Neuron (in vitro differentiated cells): Measurements from ENCODE around the gene ST14.
"Not testable (repeated sequence)": the region's sequence is repeated elsewhere in the genome, so short reads cannot be mapped to it uniquely, and the experiment has no call there.

Experiments used
- H2AFZ ChIP-seq: one replicate; pipeline ENCODE4 v1.6.1; 2013; ENCODE audit warnings: low read depth, mild to moderate bottlenecking, inconsistent platforms, low read length, moderate library complexity
- H3K27me3 ChIP-seq: one replicate; pipeline ENCODE4 v1.6.1; 2013; ENCODE audit warnings: low read length; ENCODE audit not compliant: insufficient read depth
- H3K36me3 ChIP-seq: one replicate; pipeline ENCODE4 v1.6.1; 2013; ENCODE audit warnings: low read length; ENCODE audit not compliant: insufficient read depth
- H3K4me1 ChIP-seq: one replicate; pipeline ENCODE4 v1.6.1; 2013; ENCODE audit warnings: low read length; ENCODE audit not compliant: insufficient read depth
- H3K4me3 ChIP-seq: 2 replicates; pipeline ENCODE4 v1.5.1; 2013; ENCODE audit warnings: mild to moderate bottlenecking, low read length, moderate library complexity
- H3K9me3 ChIP-seq: one replicate; pipeline ENCODE4 v1.6.1; 2013; ENCODE audit warnings: low read length

ST14 gene

DNA sequence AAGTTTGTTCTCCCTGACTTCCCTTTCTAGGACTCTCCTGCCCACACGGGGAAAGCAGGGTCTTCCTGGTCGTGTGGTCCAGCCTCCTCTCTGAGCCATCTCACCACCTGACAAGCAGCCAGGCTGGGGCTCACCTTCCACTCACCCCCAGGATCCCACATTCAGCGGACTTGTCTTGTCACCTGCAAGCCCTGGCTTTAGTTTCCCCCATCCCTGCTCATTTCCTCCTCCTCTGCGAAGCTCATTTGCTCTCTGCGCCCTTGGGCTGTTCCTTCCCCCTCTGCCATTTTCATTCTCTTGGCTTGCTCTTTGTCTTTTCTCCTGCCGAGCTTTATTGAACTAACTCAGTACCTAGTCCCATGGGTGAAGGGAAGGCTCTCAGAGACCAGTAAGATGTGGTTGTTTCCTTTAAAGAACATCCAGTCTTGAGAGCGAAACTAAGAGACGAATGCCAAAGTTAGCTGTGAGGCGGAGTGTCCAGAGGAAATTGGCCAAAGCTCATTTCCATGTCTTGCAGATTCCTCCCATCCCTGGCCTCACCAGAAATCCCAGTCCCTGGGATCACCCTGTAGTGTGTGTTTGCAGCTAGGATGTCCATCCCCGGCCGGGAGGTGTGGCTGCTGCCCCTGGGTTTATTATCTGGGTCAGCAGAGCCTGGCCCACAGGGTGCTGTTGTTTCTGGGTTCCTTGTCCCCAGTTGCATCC, 2.0 kb downstream of the ST14 start:
- Histone ChIP-seq H2AFZ (no peak overlapping the region), H3K4me3 (no peak overlapping the region), H3K4me1 (no peaks in the 10 kb centered on the region), H3K36me3 (no peaks in the 10 kb centered on the region), H3K9me3 (peaks cover 6% of the 10 kb centered on the region), H3K27me3 (peaks cover 62% of the 10 kb centered on the region)

DNA sequence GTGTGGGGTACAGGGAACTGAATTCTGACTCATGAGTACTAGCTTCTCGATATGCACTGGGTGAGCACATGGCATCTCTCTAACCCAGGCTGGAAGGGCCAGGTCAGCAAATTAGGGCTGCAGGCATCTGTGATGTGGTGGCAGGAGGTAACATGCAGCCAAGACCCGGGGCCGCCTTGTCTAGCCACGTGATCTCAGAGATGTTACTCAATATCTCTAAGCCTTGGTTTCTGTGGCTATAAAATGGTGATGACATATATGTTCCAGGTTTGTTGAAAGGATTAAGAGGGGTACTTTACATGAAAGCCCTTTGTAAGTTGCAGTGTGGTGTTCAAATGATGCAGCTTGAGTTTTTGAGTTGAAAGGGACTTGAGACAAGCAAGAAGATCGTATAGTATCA, 3.2 kb downstream of the ST14 start:
- H3K4me1 ChIP-seq = no peaks in the 10 kb centered on the region
- no peak overlapping the region for H2AFZ ChIP-seq
- H3K27me3 ChIP-seq = peaks cover 60% of the 10 kb centered on the region

DNA sequence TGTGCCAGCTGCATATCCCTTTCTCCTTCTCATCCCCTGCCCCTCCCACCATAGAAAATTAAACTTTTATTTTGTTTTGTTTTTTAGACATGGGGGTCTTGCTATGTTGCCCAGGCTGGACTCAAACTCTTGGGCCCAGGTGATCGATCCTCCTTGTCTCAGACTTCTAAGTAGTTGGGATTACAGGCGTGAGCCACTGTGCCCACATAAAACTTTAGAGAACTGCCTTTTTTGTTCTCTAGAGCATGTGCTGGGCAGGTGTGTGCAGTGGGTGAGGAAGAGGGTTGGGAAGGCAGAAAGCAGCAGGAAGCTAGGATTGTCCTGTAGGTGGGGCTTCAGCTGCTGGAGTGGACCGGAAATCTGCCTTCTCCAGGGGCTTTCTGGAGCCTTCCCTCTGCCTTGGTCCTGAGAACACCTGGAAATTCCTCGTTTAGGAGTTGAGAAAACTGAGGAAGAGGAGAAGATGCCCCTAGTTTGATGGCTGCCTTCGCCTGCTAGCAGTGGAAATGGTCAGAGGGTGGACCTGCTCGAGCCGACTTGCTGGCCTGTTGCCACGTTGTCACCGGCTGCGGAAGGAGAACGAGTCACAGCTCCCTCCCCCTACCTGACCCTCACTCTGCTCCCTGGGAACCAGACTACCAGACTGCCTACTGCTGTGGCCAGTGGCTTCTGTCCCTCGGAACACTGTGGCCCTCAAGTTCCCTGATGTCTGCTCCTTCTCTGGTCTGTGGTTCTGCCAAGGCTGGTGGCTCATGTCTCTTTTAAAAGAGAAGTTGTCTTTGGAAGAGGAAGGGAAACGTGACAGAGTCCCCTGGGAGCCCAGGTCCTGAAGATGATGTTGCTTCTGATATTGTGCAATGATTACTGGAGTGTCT, 4.0 kb downstream of the ST14 start:
- H3K27me3 ChIP-seq = peaks cover 56% of the 10 kb centered on the region
- H3K36me3 ChIP-seq = no peaks in the 10 kb centered on the region
- peaks cover 6% of the 10 kb centered on the region for H3K9me3 ChIP-seq
- no peaks in the 10 kb centered on the region for H3K4me1 ChIP-seq
- H2AFZ ChIP-seq = no peak overlapping the region
- no peak overlapping the region for H3K4me3 ChIP-seq

More for the DNA sequence above, 3.2 kb downstream of the ST14 start:
- Histone ChIP-seq H3K9me3 (peaks cover 6% of the 10 kb centered on the region), H3K4me3 (no peak overlapping the region), H3K36me3 (no peaks in the 10 kb centered on the region)

DNA sequence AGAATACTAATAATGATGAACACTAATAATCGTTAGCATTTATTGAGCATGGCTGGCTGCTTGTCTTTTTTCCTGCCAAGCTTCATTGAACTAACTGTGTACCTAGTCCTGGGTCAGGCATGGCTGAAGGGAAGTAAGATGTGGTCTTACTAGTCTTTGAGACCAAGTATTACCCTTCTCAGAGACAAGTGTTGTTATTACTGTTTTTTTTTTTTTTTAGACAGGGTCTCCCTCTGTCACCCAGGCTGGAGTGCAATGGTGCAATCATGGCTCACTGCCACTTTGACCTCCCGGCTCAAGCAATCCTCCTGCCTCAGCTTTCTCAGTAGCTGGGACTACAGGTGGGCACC, 4.6 kb downstream of the ST14 start:
- H3K9me3 ChIP-seq = peaks cover 1% of the 10 kb centered on the region
- peaks cover 50% of the 10 kb centered on the region for H3K27me3 ChIP-seq
- H2AFZ ChIP-seq = no peak overlapping the region
- no peaks in the 10 kb centered on the region for H3K36me3 ChIP-seq
- no peak overlapping the region for H3K4me3 ChIP-seq
- H3K4me1 ChIP-seq = no peaks in the 10 kb centered on the region

DNA sequence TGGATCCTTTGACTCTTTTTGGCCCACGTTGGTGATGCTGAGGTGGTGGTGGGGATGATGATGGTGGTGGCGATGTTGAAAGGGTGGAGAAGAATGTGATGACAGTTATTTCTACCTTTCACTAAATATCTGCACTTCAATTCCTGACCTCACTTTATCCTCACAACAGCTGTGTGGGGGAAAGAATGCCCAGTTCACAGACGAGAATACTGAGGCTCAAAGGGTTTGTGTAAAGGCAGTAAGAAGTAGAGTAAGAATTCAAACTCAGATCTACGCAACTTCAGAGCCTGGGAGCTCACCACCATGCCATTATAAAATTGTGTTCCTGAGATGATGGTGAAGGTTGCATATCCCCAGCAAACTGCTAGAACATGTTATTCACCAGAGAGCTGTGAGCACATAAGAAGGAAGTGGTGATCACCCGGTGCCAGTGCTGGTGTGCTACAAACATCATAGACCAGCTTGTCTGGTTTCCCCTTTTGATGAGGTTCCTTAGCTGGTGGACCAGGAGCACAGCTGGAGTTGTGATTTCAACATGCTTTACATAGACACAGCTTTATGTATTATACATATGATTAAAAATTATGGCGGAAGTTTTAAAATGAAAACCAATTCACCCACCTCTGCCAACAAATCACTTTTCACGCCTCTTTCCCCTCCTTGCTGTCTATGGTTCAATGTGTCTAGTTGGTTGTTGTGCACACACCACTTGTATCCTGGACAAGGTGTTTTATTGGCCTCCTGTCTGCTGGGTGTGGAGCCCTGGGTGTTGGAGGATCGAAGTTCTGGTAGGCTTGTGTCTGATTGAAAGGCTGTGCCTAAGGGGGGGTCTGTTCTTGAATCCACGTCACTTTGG, 6.2 kb downstream of the ST14 start:
- Histone ChIP-seq H3K4me1 (no peaks in the 10 kb centered on the region), H3K4me3 (no peak overlapping the region), H2AFZ (no peak overlapping the region), H3K36me3 (no peaks in the 10 kb centered on the region), H3K27me3 (peaks cover 35% of the 10 kb centered on the region), H3K9me3 (no peaks in the 10 kb centered on the region)

DNA sequence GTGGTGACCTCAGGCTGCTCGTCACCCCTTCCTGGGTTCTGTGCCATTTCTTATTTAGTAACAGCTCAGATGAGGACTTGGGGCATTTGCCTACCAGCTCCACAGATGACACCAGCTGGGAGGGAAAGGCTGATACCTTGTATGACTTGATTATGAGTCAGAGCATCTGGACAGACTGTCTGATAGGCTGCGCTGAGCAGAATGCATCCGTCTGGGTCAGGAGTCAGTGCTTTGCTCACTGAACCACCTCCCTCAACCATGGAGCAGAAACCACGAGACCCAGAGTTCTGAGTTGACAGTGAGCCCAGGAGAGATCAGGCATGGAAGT, 6.8 kb downstream of the ST14 start:
- no peak overlapping the region for H3K4me3 ChIP-seq
- no peaks in the 10 kb centered on the region for H3K36me3 ChIP-seq
- no peak overlapping the region for H2AFZ ChIP-seq
- peaks cover 29% of the 10 kb centered on the region for H3K27me3 ChIP-seq
- H3K9me3 ChIP-seq = no peaks in the 10 kb centered on the region
- H3K4me1 ChIP-seq = no peaks in the 10 kb centered on the region

DNA sequence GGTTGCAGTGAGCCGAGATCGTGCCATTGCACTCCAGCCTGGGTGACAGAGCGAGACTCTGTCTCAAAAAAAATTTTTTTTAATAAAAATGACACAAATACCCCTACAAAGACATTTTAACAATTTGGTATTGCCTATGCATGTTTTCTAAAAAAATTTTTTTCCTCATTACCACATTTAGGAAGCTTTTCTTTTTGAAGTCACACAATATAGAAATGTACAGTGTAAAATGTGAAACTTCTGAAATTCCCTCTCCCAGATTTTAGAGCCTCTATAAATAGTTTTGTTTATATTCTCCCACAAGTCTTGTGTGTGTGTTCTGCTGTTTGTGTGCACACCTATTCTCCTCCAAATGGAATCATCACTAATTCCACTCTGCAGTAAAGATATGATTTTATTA, 7.6 kb downstream of the ST14 start:
- H3K36me3 ChIP-seq = no peaks in the 10 kb centered on the region
- H3K4me3 ChIP-seq = no peak overlapping the region
- no peak overlapping the region for H2AFZ ChIP-seq
- peaks cover 22% of the 10 kb centered on the region for H3K27me3 ChIP-seq
- H3K4me1 ChIP-seq = no peaks in the 10 kb centered on the region
- H3K9me3 ChIP-seq = no peaks in the 10 kb centered on the region

DNA sequence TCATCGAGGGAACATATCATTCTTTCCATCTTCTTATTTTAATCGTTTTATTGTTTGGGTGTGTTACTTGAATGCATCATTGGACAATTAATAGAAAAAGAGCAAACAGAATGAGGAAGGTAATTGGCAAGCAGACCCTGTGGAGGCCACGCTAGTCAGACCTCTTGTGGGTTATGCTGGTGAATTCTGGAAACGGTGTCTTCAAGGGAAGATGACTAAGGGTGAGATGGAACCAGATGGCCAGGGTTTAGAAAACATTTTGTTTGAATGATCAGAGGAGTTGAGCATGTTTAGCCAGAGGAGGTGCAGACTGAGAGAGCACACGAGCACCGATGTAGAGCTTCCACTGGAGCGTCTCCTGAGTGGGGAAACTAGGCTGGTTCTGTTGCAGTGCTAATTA, 8.5 kb downstream of the ST14 start:
- no peaks in the 10 kb centered on the region for H3K9me3 ChIP-seq
- no peak overlapping the region for H2AFZ ChIP-seq
- no peaks in the 10 kb centered on the region for H3K36me3 ChIP-seq
- no peaks in the 10 kb centered on the region for H3K4me1 ChIP-seq
- H3K4me3 ChIP-seq = no peak overlapping the region
- H3K27me3 ChIP-seq = peaks cover 12% of the 10 kb centered on the region

DNA sequence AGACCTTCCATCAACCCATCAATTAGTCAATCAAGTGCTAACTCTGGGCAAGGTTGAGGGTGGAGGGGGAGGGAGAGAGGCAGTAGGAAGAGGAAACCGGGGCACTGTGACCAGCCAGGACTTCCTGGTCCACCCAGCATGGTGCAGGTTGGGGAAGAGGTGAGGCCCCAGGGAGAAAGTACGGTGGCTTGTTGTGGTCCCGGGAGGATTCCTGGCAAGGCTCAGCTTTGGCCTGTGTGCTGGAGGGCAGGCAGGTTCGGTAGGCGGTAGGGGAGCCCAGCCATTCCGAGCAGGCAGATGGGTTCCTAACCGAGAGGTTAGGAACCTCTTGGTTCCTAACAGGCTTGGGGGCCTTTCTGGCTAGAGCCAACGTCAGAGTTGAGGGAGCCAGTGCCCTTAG, 10.8 kb downstream of the ST14 start:
- no peak overlapping the region for H2AFZ ChIP-seq
- H3K4me1 ChIP-seq = no peaks in the 10 kb centered on the region
- no peaks in the 10 kb centered on the region for H3K9me3 ChIP-seq
- no peaks in the 10 kb centered on the region for H3K36me3 ChIP-seq
- no peak overlapping the region for H3K4me3 ChIP-seq
- peaks cover 4% of the 10 kb centered on the region for H3K27me3 ChIP-seq

DNA sequence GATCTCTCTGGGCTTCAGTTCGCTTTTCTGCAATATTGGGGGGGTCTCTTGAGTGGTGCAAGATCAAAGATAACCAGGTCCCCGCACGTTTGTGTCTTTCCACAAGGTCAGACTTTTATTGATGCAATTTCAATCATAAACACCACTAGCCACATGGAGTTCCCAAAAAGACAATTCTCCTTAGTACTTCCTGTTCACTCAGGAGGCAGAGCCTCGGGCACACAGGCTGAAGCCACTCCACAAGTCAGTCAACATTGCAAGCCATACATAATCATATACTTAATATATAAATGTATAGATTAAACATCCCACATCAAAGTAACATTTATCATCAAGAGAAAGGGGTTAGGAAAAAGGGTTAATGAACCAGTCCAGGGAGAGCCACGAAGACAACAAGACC, 12.0 kb downstream of the ST14 start:
- no peaks in the 10 kb centered on the region for H3K9me3 ChIP-seq

DNA sequence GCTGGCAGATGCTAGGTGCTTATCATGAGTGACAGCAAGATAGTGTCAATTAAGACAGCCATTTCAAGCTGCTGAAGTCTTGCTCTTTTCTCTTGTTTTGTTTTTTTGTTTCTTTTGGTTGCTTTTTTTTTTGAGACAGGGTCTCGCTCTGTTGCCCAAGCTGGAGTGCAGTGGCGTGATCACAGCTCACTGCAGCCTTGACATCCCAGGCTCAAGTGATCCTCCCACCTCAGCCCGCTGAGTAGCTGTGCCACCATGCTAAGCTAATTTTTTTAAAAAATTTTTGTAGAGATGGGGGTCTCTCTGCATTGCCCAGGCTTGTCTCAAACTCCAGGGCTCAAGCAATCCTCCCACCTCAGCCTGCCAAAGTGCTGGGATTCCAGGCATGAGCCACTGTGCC, 12.4 kb downstream of the ST14 start:
- H3K4me1 ChIP-seq, H3K9me3 ChIP-seq, H3K36me3 ChIP-seq, H3K27me3 ChIP-seq, H2AFZ ChIP-seq, H3K4me3 ChIP-seq: not testable (repeated sequence)

More for the DNA sequence above, 12.0 kb downstream of the ST14 start:
- H3K36me3 ChIP-seq = no peaks in the 10 kb centered on the region
- peaks cover 4% of the 10 kb centered on the region for H3K27me3 ChIP-seq
- no peak overlapping the region for H2AFZ ChIP-seq
- H3K4me1 ChIP-seq = no peaks in the 10 kb centered on the region
- no peak overlapping the region for H3K4me3 ChIP-seq

DNA sequence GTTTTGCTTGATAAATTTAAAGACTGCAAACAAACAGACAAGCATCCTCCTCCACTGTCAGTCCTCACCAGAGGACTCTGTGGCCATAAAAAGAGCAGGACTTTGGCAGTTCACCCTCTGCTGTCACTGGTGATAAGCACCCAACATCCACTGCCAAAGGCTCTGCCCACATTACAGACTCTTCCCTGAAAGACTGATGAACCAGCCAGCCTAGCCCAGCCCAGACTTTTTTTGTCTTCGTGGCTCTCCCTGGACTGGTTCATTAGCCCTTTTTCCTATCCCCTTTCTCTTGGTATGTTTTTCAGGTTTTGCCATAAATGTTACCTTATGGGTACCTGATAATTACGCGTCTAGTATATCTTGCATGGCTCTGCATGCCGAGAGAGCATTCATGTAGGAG, 15.1 kb downstream of the ST14 start:
- Histone ChIP-seq H3K4me3 (no peak overlapping the region), H2AFZ (no peak overlapping the region), H3K9me3 (no peaks in the 10 kb centered on the region), H3K4me1 (no peaks in the 10 kb centered on the region), H3K27me3 (no peaks in the 10 kb centered on the region), H3K36me3 (no peaks in the 10 kb centered on the region)

DNA sequence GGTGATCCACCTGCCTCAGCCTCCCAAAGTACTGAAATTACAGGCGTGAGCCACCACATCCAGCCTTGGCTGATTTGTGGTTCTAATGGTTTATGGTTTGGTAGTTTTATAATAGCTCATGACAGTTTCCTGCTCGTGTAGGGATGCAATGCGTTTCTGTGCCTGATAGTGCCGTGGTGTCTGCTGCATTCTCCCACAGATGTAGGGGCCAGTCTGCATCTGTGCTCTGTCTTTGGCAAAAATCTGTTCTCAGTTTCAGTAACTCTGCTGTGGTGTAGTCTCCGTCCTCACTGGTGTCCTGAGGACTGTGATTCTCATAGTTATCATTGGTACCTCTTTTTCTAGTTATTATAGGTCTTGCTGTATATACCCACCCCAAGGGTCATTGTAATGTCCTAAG, 16.3 kb downstream of the ST14 start:
- Histone ChIP-seq H3K4me3 (no peak overlapping the region), H2AFZ (no peak overlapping the region), H3K9me3 (no peaks in the 10 kb centered on the region), H3K36me3 (no peaks in the 10 kb centered on the region), H3K27me3 (no peaks in the 10 kb centered on the region), H3K4me1 (no peaks in the 10 kb centered on the region)
